Activated T-cell treated with anti-CD3 and anti-CD28 coated beads for 4 hours (primary cell): Measurements from ENCODE around the gene ANAPC2.
A peak's percentile ranks its signal among the peaks of the same experiment; 100 is the strongest.
"Not testable (repeated sequence)": the region's sequence is repeated elsewhere in the genome, so short reads cannot be mapped to it uniquely, and the experiment has no call there.

ENCODE experiments used
- DNase-seq: peaks from one replicate; pipeline ENCODE4 v3.0.0-alpha.2; 2020

The ANAPC2 gene

GRCh38 chr9:137140151-137141012 is 48.0 kb downstream of the ANAPC2 start:
- no peak for DNase-seq

DNA sequence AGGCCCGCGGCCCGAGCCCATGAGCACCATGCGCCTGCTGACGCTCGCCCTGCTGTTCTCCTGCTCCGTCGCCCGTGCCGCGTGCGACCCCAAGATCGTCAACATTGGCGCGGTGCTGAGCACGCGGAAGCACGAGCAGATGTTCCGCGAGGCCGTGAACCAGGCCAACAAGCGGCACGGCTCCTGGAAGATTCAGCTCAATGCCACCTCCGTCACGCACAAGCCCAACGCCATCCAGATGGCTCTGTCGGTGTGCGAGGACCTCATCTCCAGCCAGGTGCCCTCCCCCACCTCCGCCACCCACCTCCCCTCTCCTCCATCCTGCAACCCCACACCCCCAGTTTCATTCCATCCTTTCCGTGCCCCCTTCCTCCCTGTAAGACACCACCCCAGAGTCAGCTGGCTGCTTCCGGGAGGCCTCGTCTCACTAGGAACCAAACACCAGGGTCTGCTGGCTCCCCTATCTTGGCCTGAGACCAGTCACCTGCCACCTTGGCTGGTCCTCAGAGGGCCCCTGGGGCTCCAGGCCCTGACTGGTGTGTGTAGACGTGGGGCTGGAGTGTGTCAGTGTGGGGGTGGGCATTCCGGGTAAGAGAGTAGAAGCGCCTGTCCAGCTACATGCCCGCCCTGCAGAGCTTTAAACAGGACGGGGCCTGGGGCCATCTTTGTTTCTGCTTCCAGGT is 48.8 kb downstream of the ANAPC2 start:
- no peak for DNase-seq

DNA sequence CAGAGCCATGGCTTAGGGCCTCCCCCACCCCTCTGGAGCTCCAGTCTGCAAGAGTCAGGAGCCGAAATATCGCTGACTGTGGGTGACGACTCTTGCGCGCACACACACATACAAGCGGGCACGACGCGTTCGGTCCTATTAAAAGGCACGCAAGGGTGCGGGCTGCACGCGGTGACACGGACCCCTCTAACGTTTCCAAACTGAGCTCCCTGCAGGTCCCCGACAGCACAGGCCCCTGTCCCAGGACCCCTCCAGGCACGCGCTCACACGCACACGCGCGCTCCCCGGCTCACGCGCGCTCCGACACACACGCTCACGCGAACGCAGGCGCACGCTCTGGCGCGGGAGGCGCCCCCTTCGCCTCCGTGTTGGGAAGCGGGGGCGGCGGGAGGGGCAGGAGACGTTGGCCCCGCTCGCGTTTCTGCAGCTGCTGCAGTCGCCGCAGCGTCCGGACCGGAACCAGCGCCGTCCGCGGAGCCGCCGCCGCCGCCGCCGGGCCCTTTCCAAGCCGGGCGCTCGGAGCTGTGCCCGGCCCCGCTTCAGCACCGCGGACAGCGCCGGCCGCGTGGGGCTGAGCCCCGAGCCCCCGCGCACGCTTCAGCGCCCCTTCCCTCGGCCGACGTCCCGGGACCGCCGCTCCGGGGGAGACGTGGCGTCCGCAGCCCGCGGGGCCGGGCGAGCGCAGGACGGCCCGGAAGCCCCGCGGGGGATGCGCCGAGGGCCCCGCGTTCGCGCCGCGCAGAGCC is 49.5 kb downstream of the ANAPC2 start, which contains the start of gene GRIN1:
TSS of gene GRIN1 (plus strand) at position 433 of the 746 bp plus-strand sequence. CDS start 333 bp downstream, outside the sequence.
- no peak for DNase-seq

GRCh38 chr9:137138058-137138721 is 50.2 kb downstream of the ANAPC2 start:
- DNase-seq, result no peak

GRCh38 chr9:137136881-137137607 is 51.3 kb downstream of the ANAPC2 start:
- no peak for DNase-seq

DNA sequence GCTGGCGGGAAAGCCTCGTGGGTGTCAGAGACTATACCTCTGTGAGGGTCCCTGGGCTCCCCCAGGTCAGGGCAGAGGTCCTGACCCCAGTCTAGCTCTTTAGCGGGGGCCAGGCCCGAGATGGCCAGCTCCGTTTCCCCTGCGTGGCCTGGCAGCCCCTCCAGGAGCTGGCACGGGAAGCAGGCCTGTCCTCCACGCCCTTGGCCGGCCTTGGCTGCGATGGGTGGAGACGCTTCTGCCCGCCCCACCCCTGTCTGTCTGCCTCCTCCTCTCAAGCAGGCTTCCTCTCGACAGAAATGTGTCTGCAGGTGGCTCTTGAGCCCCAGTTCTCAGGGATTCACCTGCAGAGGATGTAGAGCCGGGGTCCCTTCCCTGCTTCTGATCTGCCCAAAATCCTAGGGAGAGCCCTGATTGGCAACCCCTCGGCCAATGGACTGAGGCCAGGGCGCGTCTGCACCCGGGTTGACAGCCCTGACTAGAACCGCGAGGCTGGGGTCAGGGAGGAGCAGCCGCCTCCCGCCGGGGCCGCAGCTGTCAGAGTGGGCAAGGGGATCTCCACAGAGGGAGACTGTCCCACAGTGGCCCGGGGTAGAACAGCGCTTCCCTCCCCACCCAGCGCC is 52.0 kb downstream of the ANAPC2 start:
- no peak for DNase-seq

- DNase-seq, result not testable (repeated sequence)
These were observed 53.2 kb downstream of the ANAPC2 start for GRCh38 chr9:137135154-137135553.

GRCh38 chr9:137134191-137134590 is 54.2 kb downstream of the ANAPC2 start:
- DNase-seq, result no peak

DNA sequence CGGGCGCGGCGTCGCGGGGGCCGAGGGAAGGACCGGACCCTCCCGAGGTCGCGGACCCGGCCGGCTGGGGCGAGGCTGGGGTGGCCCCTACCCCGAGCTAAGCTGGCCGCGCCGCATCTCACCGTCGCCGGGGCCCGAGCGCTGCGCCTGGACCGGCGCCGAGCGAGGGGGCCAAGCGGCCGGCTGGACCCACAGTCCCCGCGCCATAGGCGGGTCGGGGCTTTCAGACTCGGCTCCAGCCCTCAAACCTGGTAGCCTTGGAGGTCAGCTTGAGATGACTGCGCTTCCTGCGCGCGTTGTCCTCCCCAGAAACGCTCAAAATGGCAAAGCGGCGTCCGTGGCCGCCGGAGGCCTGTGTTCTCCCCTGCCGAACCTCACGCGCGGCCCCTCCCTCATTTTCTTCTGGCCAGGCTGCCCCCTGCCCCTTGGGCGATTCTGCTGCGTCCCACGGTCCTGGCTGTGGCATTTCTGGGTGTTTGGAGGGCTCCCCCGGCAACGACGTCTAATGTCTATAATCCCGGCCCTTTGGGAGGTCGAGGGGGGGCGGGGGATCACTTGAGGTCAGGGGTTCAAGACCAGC is 58.1 kb downstream of the ANAPC2 start:
- DNase-seq, result no peak

GRCh38 chr9:137129456-137130175 is 58.7 kb downstream of the ANAPC2 start:
- DNase-seq, result peak; percentile 78

GRCh38 chr9:137128862-137129455 is 59.4 kb downstream of the ANAPC2 start:
- no peak for DNase-seq

DNA sequence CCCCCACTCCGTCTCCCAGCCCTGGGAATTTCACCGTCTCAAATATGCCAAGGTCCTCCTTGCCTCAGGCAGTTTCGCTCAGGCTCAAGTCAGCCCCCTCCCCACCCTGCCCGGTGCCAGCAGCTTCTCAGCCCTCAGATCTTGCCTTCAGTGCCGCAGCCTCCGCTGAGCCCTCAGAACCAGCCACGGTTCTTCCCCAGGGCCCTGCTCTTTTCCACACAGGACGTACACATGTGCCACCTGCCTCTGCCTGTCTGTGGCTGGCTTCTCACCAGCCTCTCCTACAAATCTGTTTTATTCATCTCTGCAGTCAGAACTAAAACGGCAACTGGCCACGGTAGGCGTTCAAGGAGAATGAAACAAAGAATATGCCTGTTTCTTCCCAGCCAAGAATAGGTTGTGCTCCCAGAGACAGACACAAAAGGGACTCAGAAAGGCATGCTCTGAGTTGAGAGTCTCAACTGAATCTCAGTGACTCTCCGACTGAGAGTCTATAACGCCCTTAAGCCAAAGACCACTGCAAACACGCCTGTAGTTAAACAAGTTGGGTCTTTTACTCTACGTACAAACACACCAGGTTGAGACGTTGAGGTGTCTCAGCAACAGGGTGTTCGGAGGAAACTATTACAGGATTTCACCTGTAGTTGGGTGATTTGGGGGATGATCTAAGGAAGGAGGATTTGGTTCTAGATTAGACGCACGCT is 60.0 kb downstream of the ANAPC2 start:
- no peak for DNase-seq

GRCh38 chr9:137127301-137128157 is 60.8 kb downstream of the ANAPC2 start:
- DNase-seq, result no peak

GRCh38 chr9:137126786-137127185 is 61.6 kb downstream of the ANAPC2 start:
- DNase-seq, result no peak
